ENCODE results near the gene FRAT1.

GRCh38 chr10:97318772-97319651, at the start of gene FRAT1:
- TF ChIP-seq, protein P1, sequence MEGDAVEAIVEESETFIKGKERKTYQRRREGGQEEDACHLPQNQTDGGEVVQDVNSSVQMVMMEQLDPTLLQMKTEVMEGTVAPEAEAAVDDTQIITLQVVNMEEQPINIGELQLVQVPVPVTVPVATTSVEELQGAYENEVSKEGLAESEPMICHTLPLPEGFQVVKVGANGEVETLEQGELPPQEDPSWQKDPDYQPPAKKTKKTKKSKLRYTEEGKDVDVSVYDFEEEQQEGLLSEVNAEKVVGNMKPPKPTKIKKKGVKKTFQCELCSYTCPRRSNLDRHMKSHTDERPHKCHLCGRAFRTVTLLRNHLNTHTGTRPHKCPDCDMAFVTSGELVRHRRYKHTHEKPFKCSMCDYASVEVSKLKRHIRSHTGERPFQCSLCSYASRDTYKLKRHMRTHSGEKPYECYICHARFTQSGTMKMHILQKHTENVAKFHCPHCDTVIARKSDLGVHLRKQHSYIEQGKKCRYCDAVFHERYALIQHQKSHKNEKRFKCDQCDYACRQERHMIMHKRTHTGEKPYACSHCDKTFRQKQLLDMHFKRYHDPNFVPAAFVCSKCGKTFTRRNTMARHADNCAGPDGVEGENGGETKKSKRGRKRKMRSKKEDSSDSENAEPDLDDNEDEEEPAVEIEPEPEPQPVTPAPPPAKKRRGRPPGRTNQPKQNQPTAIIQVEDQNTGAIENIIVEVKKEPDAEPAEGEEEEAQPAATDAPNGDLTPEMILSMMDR (IDR thresholded peaks at IDR 0.05), result no peak
- TF ChIP-seq EZH2 (IDR thresholded peaks at IDR 0.05; ENCODE audit: borderline replicate concordance, insufficient read depth, low read depth, low read length, poor library complexity, severe bottlenecking), result no peak
